Measurements from ENCODE around the gene CMTM5.

Gene CMTM5

DNA sequence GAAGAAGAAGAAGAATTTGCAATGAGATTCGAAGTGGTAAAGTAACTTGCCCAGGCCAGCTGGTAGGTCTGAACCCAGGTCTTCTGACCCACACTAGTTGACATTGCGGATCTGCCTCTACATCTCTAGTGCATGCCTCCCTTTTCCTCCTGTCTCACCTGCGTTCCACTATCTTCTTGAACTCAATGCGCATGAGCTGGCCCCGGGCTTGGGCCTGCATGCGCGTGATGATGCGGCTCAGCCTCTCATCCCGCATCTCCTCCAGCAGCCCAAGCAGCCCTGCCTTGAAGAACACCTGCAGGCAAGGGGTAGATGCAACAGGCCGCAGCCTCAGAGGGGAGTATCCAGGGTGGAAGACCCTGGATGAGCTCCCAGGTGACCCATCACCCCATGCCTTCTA lies 19.3 kb downstream of the CMTM5 start:
- Histone ChIP-seq H3K4me1 (ENCODE audit: low read depth, poor library complexity, severe bottlenecking) (no peaks in the 10 kb centered on the region), H3K79me2 (ENCODE audit: insufficient read depth, low read depth) (no peaks in the 10 kb centered on the region), H3K4me2 (no peak overlapping the region), H2AFZ (ENCODE audit: low read depth) (no peak overlapping the region), H3K27ac (no peak overlapping the region), H3K36me3 (ENCODE audit: insufficient read depth) (no peaks in the 10 kb centered on the region), H3K4me3 (IDR thresholded peaks at IDR 0.05; ENCODE audit: insufficient read depth, low read depth, low read length) (no peak overlapping the region), H4K20me1 (ENCODE audit: insufficient read depth) (no peaks in the 10 kb centered on the region), H3K9ac (no peak overlapping the region), H3K27me3 (ENCODE audit: insufficient read depth, low read depth) (peaks cover 8% of the 10 kb centered on the region)
- TF ChIP-seq, protein P1, sequence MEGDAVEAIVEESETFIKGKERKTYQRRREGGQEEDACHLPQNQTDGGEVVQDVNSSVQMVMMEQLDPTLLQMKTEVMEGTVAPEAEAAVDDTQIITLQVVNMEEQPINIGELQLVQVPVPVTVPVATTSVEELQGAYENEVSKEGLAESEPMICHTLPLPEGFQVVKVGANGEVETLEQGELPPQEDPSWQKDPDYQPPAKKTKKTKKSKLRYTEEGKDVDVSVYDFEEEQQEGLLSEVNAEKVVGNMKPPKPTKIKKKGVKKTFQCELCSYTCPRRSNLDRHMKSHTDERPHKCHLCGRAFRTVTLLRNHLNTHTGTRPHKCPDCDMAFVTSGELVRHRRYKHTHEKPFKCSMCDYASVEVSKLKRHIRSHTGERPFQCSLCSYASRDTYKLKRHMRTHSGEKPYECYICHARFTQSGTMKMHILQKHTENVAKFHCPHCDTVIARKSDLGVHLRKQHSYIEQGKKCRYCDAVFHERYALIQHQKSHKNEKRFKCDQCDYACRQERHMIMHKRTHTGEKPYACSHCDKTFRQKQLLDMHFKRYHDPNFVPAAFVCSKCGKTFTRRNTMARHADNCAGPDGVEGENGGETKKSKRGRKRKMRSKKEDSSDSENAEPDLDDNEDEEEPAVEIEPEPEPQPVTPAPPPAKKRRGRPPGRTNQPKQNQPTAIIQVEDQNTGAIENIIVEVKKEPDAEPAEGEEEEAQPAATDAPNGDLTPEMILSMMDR (conservative IDR thresholded peaks at IDR 0.05; ENCODE audit: low read depth, low read length): no peak

DNA sequence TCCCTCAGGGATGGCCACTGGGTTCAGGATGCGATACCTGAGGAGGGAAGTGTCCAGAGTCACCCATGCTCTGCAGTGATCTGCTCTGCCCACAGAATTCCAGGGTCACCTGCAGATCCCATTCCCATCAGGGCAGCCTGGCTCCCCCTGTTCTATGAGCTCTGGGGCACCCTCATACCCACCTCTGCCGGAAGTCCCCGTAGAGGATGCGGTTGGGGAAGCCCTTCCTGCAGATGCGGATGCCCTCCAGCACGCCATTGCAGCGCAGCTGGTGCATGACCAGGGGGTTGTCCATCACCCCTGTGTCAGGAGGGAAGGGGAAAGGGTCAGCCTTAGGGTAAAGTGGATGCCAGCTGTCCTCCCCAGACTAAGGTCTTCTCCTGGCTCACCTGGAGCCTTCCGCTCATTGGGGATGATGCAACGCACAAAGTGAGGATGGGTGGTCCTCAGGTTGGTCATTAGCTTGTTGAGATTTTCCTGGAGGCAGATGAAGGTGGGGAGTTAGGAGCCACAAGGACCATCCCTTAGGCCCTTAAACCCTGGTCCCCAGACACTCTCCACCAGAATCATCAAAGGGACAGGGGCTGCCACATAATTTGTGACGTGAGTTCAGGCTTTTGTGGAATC lies 20.0 kb downstream of the CMTM5 start:
- Histone ChIP-seq H3K27me3 (ENCODE audit: insufficient read depth, low read depth) (peaks cover 1% of the 10 kb centered on the region), H3K4me1 (ENCODE audit: low read depth, poor library complexity, severe bottlenecking) (no peaks in the 10 kb centered on the region), H3K27ac (no peak overlapping the region), H3K4me2 (no peak overlapping the region), H3K79me2 (ENCODE audit: insufficient read depth, low read depth) (no peaks in the 10 kb centered on the region), H3K9ac (no peak overlapping the region), H4K20me1 (ENCODE audit: insufficient read depth) (no peaks in the 10 kb centered on the region), H3K4me3 (IDR thresholded peaks at IDR 0.05; ENCODE audit: insufficient read depth, low read depth, low read length) (no peak overlapping the region), H2AFZ (ENCODE audit: low read depth) (no peak overlapping the region), H3K36me3 (ENCODE audit: insufficient read depth) (no peaks in the 10 kb centered on the region)
- TF ChIP-seq, protein P1 (conservative IDR thresholded peaks at IDR 0.05; ENCODE audit: low read depth, low read length): no peak

DNA sequence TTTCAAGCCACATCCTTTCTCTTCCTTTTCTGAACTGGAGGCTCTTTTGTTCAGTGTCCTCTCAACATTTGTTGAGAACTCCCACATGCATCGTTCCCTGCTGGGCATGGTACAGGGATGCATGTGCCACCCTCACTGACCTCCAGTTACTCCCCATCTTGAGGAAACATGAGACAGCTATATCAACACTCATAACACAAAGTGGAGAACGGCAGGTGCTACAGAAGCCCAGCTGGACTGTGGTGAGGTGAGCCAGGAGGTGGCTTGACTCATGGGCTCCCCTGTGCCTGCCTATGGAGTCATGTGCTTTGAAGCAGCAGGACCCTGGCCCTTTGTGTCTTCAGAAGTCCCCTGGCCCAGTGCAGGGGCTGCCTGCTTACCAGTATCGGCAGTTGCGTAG lies 21.5 kb downstream of the CMTM5 start:
- Histone ChIP-seq H3K4me3 (IDR thresholded peaks at IDR 0.05; ENCODE audit: insufficient read depth, low read depth, low read length) (no peak overlapping the region), H4K20me1 (ENCODE audit: insufficient read depth) (no peaks in the 10 kb centered on the region), H3K4me2 (no peak overlapping the region), H3K4me1 (ENCODE audit: low read depth, poor library complexity, severe bottlenecking) (no peaks in the 10 kb centered on the region), H3K27me3 (ENCODE audit: insufficient read depth, low read depth) (peaks cover 2% of the 10 kb centered on the region), H3K27ac (no peak overlapping the region), H3K79me2 (ENCODE audit: insufficient read depth, low read depth) (no peaks in the 10 kb centered on the region), H3K36me3 (ENCODE audit: insufficient read depth) (no peaks in the 10 kb centered on the region), H2AFZ (ENCODE audit: low read depth) (no peak overlapping the region), H3K9ac (no peak overlapping the region)
- TF ChIP-seq, protein P1 (conservative IDR thresholded peaks at IDR 0.05; ENCODE audit: low read depth, low read length): no peak

DNA sequence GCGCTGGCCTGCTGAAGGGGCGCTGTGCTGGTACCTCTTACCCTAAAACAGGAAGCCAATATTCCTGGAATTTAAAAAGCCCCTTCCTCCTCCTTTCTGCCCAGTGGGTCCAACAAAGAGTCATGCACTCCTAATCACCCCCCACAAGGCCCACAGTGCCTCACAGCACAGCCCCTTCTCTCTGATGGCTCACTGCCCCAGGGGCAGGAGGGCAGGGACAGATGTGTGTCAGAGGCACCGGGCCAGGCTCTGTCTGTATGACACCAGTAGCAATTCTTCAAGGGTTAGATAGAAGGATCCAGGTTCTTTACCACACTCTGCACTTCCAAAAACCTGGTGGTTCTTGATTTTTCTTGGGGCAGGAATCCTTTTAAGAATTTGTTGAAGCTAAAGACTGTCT lies 22.3 kb downstream of the CMTM5 start:
- Histone ChIP-seq H2AFZ (ENCODE audit: low read depth) (no peak overlapping the region), H3K4me2 (no peak overlapping the region)

More for the DNA sequence above, 22.3 kb downstream of the CMTM5 start:
- Histone ChIP-seq H3K4me1 (ENCODE audit: low read depth, poor library complexity, severe bottlenecking) (no peaks in the 10 kb centered on the region), H3K4me3 (IDR thresholded peaks at IDR 0.05; ENCODE audit: insufficient read depth, low read depth, low read length) (no peak overlapping the region), H3K36me3 (ENCODE audit: insufficient read depth) (no peaks in the 10 kb centered on the region), H4K20me1 (ENCODE audit: insufficient read depth) (no peaks in the 10 kb centered on the region), H3K27ac (no peak overlapping the region), H3K9ac (no peak overlapping the region), H3K79me2 (ENCODE audit: insufficient read depth, low read depth) (no peaks in the 10 kb centered on the region), H3K27me3 (ENCODE audit: insufficient read depth, low read depth) (peaks cover 8% of the 10 kb centered on the region)
- TF ChIP-seq, protein P1 (conservative IDR thresholded peaks at IDR 0.05; ENCODE audit: low read depth, low read length): no peak
